Left lung (tissue), 10 donors: ENCODE data around the gene UNKL. TPM values are rescaled to one million over a fixed set of nuclear protein-coding genes. Genes with fewer than 3 reads are reported as not detected.

Experiments
- ATAC-seq: fragments of 200-7000 bp; cut with Tn5 transposase; one replicate; pipeline ENCODE4 v1.9.1; 2020; ENCODE audit warnings: moderate library complexity
- DNase-seq, 4 donors: peaks; one replicate each; pipeline ENCODE4 v3.0.0-alpha.2; 2013 to 2020
- H3K27ac ChIP-seq, 2 donors: fragments of 200-600 bp; sonication (generic) in 1 of 2; one replicate each; pipeline versions ENCODE4 v1.5.0 to v1.8.0; 2020 to 2021
- H3K27me3 ChIP-seq, 2 donors: fragments of 200-600 bp; sonication (generic) in 1 of 2; one replicate each; pipeline versions ENCODE4 v1.5.0 to v1.8.0; 2020 to 2021
- H3K36me3 ChIP-seq, 2 donors: fragments of 200-600 bp; sonication (generic) in 1 of 2; one replicate each; pipeline versions ENCODE4 v1.5.0 to v1.8.0; 2020 to 2021
- H3K4me1 ChIP-seq, 2 donors: fragments of 200-600 bp; one replicate each; pipeline ENCODE4 v1.8.0; 2021
- H3K4me3 ChIP-seq, 2 donors: fragments of 200-600 bp; sonication (generic) in 1 of 2; one replicate each; pipeline versions ENCODE4 v1.5.0 to v1.8.0; 2020 to 2021; ENCODE audit warnings: mild to moderate bottlenecking in 1 of 2
- H3K9me3 ChIP-seq, 2 donors: fragments of 200-600 bp; sonication (generic) in 1 of 2; one replicate each; pipeline versions ENCODE4 v1.5.0 to v1.8.0; 2020 to 2021
- intact Hi-C, 2 donors: fragments of 100-400 bp; cut with DNase I; formaldehyde crosslinking; loops; one replicate each; pipeline versions ENCODE4 v1.11.2 to v1.14.2; 2022
- polyA plus RNA-seq, 6 donors: library from polyadenylated mRNA; unstranded; fragments of 120-200 nt; gene quantifications; one replicate each; pipeline ENCODE4 v1.2.1, GENCODE V29; 2013; ENCODE audit not compliant: insufficient read length in 6 of 6
- total RNA-seq, 2 donors: library from RNA; stranded (reverse); fragmentation: NEBNext Ultra II Directional; extraction: Animal tissue kit (Norgen Biotek cat#: 25700); gene quantifications; one replicate each; pipeline ENCODE4 v1.2.1, GENCODE V29; 2021
- TF ChIP-seq, protein P1 (sequence below), 2 donors: fragments of 200-600 bp; sonication (generic) in 1 of 2; IDR thresholded peaks; one replicate each; pipeline versions ENCODE4 v1.5.0 to v1.8.0; 2021; ENCODE audit warnings: antibody characterized with exemption in 2 of 2
- donor health status: DM: no; HTN: yes; CAD: no.
- donor health status: DM: no; HTN: no; CAD: no.

UNKL gene
- total and polyA plus RNA-seq, 8 donors, result 18.9 to 27.3 (median 20.8) TPM

DNA sequence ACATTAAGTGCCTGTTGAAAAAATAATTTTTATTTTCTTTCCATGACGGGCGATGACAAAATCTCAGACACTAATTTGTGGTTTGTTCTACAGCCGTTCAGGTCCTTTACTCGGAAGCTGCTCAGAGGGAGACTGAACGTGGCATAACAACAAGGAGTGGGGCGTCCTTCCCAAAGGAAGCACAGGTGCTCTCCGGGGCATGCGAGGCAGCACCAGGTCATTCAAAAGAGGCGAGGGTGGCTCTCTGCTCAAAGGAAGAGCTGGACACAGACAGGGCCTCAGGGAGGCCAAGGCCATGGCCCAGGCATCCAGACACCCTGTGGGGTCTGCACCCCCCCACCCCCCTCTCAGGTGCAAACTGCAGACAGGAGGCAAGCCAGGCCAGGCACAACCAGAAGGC lies 16.2 kb downstream of the UNKL start:
- intact Hi-C loops, result no loop called here
- Histone ChIP-seq H3K4me3 (no peak overlapping the region), H3K36me3 (peaks cover 0 to 73% of the 10 kb centered on the region in 2 donors), H3K9me3 (no peaks in the 10 kb centered on the region), H3K27ac (no peak overlapping the region), H3K27me3 (no peaks in the 10 kb centered on the region), H3K4me1 (no peaks in the 10 kb centered on the region)
- ATAC-seq (no peak), DNase-seq (no peak)
- TF ChIP-seq, protein P1, sequence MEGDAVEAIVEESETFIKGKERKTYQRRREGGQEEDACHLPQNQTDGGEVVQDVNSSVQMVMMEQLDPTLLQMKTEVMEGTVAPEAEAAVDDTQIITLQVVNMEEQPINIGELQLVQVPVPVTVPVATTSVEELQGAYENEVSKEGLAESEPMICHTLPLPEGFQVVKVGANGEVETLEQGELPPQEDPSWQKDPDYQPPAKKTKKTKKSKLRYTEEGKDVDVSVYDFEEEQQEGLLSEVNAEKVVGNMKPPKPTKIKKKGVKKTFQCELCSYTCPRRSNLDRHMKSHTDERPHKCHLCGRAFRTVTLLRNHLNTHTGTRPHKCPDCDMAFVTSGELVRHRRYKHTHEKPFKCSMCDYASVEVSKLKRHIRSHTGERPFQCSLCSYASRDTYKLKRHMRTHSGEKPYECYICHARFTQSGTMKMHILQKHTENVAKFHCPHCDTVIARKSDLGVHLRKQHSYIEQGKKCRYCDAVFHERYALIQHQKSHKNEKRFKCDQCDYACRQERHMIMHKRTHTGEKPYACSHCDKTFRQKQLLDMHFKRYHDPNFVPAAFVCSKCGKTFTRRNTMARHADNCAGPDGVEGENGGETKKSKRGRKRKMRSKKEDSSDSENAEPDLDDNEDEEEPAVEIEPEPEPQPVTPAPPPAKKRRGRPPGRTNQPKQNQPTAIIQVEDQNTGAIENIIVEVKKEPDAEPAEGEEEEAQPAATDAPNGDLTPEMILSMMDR (IDR thresholded peaks at IDR 0.05), result no peak

- ATAC-seq (no peak), DNase-seq (no peak)
- H3K27me3 ChIP-seq, result no peaks in the 10 kb centered on the region
- no peaks in the 10 kb centered on the region for H3K9me3 ChIP-seq
- H3K36me3 ChIP-seq, result peaks cover 0 to 73% of the 10 kb centered on the region in 2 donors
- H3K4me1 ChIP-seq, result no peaks in the 10 kb centered on the region
- no peak overlapping the region for H3K4me3 ChIP-seq
- H3K27ac ChIP-seq, result no peak overlapping the region
- intact Hi-C loops, result no loop called here
- TF ChIP-seq, protein P1 (IDR thresholded peaks at IDR 0.05), result no peak
These were observed 16.7 kb downstream of the UNKL start for GRCh38 chr16:1397779-1398178.

DNA sequence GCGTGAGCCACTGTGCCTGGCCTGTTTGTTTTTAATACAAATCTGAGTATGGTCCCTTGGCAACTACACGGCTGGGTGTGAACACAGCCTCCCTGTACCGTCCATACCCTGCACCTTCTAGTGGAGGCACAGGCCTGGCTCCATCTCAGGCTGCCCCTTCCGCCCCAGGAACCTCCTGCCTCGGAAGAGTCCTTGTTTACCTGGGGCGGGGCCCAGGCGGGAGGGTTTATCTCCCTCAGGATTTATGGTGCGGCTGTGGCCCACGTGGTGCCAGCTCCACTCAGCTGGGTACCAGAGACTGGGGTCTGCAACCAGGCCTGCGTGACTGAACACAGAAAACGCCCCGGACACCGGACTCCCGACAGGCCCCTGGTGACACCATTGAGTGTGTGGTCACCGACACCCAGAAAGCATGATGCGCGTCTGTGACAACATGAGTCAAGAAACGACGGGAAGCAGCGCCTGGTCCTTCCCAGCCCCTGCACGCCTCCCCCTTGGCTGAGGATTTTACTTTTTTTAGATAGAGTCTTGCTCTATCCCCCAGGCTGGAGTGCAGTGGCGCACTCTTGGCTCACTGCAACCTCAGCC lies 19.0 kb downstream of the UNKL start:
- TF ChIP-seq, protein P1 (IDR thresholded peaks at IDR 0.05), result no peak
- Histone ChIP-seq H3K36me3 (peaks cover 0 to 71% of the 10 kb centered on the region in 2 donors), H3K27me3 (no peaks in the 10 kb centered on the region), H3K9me3 (no peaks in the 10 kb centered on the region), H3K27ac (no peak overlapping the region), H3K4me3 (no peak overlapping the region), H3K4me1 (no peaks in the 10 kb centered on the region)
- DNase-seq, result no peak
- intact Hi-C loops, result no loop called here
- ATAC-seq, result no peak

DNA sequence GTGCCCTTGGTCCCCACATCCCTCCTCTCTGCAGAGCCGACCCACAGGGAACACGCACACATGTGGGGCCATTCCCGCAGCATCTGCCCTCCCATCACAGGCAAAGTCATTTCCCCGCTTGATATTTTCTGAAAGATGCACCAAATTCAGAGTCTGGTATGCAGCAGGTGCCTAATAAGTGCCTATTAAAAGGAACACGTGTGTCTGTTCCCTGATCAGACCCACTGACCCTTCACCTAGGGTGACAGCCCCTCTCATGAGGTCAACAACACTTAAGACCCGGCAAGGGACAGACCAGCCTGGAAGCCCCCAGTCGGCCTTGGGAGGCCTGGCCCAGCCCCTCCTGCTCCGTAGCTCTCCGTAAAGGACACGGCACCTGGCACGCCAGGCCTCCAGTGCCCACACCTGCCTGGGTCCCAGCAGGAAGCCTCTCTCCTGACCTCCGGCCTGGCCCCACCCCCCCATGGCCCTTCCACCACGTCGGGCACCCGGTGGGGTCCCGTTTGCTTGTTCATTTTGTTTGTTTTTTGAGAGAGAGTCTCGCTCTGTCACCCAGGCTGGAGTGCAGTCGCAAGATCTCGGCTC lies 20.0 kb downstream of the UNKL start:
- DNase-seq (no peak), ATAC-seq (no peak)
- H3K9me3 ChIP-seq, result no peaks in the 10 kb centered on the region
- intact Hi-C loops, result no loop called here
- H3K36me3 ChIP-seq, result peaks cover 0 to 74% of the 10 kb centered on the region in 2 donors
- H3K4me3 ChIP-seq, result no peak overlapping the region
- no peaks in the 10 kb centered on the region for H3K27me3 ChIP-seq
- no peak overlapping the region for H3K27ac ChIP-seq
- TF ChIP-seq, protein P1 (IDR thresholded peaks at IDR 0.05), result no peak
- H3K4me1 ChIP-seq, result no peaks in the 10 kb centered on the region

DNA sequence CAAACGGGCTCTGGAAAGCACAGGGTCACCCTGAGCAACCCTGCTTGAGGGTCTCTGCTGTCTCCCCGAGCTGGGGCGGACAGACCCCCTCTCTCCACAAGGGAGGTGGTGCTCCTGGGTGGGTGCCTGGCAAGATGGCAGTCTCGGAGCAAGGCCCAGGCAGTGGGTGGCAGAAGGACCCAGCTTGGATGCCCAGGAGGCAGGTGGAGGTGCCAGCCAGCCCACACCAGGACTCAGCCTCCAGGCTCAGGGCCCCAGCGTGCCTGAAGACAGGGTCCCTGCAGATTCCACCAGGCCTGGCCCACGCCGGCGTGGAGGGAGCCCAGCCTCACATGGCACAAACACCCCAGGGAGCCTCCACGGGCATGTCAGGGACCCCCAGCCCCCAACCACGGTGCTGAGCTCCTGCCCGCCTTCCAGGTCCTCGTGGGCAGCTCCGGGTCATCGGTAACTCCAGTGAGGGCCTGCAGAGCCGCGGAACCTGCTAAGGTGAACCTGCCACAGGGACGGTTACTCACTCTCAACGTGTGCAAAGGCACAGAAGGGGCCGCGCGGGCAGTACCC lies 20.8 kb downstream of the UNKL start:
- no peak overlapping the region for H3K27ac ChIP-seq
- H3K9me3 ChIP-seq, result no peaks in the 10 kb centered on the region
- peaks cover 0 to 74% of the 10 kb centered on the region in 2 donors for H3K36me3 ChIP-seq
- DNase-seq (no peak), ATAC-seq (no peak)
- H3K4me3 ChIP-seq, result no peak overlapping the region
- no peaks in the 10 kb centered on the region for H3K27me3 ChIP-seq
- TF ChIP-seq, protein P1 (IDR thresholded peaks at IDR 0.05), result no peak
- no peaks in the 10 kb centered on the region for H3K4me1 ChIP-seq
- intact Hi-C loops, result no loop called here
